Activated CD8-positive, alpha-beta memory T cell treated with anti-CD3 and anti-CD28 coated beads for 36 hours (primary cell): ENCODE results near the gene ARHGAP26. TPM values are rescaled to one million over a fixed set of nuclear protein-coding genes. Genes with fewer than 3 reads are reported as not detected.
"Not testable (repeated sequence)": the region's sequence is repeated elsewhere in the genome, so short reads cannot be mapped to it uniquely, and the experiment has no call there.

Experiments
- CTCF ChIA-PET: fragments of 350-600 bp; sonication (Branson Sonifier 250); formaldehyde crosslinking; loops from one replicate; lab custom pipeline; 2021; ENCODE audit warnings: antibody characterized with exemption; lab: Charles Lee
- POLR2A ChIA-PET: fragments of 350-600 bp; sonication (Branson Sonifier 250); formaldehyde crosslinking; loops from one replicate; lab custom pipeline; 2021; ENCODE audit warnings: antibody characterized with exemption; lab: Charles Lee
- total RNA-seq, 2 experiments: library from RNA; stranded (reverse); gene quantifications; one replicate each; pipeline ENCODE4 v1.2.3, GENCODE V29; 2021

The ARHGAP26 gene
- total RNA-seq, 2 experiments from 2014 or later, result 15.6 to 15.7 TPM

DNA sequence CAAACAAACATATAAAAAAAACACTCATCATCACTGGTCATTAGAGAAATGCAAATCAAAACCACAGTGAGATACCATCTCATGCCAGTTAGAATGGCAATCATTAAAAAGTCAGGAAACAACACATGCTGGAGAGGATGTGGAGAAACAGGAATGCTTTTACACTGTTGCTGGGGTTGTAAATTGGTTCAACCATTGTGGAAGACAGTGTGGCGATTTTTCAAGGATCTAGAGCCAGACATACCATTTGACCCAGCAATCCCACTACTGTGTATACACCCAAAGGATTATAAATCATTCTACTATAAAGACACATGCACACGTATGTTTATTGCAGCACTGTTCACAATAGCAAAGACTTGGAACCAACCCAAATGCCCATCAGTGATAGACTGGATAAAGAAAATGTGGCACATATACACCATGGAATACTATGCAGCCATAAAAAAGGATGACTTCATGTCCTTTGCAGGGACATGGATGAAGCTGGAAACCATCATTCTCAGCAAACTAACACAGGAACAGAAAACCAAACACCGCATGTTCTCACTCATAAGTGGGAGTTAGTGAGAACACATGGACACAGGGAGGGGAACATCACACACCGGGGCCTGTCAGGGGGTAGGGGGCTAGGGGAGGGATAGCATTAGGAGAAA is 433.3 kb downstream of the ARHGAP26 start:
- POLR2A ChIA-PET, CTCF ChIA-PET: not testable (repeated sequence)

DNA sequence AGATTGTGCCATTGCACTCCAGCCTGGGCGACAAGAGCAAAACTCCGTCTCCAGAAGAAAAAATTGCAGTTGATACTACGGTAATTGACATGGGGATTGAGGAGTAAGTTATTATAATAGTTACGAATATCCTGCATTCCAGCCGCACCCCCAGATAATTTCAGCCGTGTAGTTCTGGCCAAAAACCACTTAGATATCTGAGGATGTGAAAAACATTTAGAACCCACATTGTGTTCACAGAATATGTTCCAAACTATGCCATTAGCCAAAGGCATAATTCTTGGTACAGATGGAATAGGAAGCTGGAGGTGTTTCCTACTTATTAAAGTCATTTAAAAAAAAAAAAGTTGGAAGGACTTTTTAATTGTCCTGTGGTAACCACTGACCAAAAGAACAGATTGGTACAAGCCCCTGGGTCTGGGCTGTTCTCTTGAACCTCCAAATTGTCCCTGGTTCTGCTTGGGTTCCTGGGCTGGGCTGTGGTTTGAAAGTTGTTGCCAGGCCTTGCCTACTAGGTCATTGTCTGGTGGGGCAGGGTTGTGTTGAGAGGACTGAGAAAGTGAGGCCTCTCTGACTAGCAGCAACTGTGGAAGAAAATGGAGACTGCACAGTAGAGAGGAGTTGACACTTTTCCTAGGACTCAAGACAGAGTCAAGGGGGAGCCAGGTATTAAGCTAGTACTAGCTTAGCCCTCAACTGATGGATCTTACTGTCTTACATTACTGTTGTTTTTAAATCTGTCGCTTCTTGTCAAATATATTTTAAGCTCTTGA is 434.5 kb downstream of the ARHGAP26 start:
- CTCF ChIA-PET, result no interaction called here
- POLR2A ChIA-PET, result no interaction called here

DNA sequence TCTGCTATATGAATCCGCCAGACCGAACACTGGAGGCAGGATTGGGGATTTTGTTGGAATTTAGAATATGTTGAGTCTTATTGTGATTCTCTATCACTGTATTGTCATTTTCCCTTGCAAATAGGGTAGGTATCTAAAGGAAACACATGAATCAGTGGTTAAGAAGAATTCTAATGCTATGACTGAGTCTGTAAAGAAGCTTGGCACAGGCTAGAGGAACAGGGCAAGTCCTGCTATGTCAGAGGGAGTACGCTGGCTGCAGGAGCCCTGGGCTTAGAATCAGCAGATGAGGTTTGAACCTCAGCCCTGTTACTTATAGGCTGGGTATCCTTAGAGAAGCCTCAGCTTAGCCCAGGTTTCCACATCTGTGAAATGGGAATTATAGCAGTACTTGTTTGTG is 435.2 kb downstream of the ARHGAP26 start:
- ChIA-PET POLR2A (no interaction called here), CTCF (no interaction called here)

- CTCF ChIA-PET, result no interaction called here
- POLR2A ChIA-PET, result no interaction called here
Observed at GRCh38 chr5:143205883-143206195, 435.7 kb downstream of the ARHGAP26 start.

DNA sequence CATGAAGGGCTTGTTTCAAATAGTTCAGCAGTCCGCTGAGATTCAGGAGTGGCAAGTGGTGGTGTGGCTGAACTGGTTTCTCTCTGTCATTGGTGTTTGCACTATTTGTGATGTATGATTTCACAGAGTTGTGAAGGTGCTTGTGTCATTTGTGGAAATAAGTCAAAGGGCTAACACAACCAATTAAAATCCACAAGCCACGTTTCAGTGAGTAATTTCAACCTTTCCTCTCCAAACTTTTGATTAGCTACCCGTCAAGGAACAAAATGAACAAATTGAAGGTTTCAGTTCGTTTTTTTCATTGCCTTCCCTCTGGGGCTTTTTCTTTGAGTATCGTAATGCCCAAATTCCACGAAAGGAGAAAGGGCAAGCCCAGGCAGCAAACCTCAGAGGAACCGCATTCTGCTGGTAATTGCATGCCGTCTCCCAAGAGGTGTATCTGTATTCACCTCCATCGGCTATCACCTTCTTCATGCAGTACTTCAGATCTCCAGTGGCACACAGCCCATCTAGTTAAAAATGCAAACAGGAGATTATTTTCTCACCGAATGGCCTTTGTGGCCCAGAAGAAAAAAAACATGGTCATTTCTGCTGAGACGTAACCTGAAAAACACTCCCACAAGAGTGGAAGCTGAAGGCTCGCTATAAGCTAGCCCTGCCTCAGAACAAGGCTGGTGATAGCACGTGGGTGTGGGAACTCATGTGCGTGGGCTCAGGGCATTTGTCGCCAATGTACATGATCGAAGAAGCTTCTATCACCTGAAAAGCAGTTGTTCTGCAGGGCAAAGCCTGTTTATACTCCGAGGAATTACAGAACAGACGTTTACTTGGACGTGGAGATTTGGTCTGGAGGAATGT is 436.2 kb downstream of the ARHGAP26 start:
- ChIA-PET POLR2A (no interaction called here), CTCF (no interaction called here)

DNA sequence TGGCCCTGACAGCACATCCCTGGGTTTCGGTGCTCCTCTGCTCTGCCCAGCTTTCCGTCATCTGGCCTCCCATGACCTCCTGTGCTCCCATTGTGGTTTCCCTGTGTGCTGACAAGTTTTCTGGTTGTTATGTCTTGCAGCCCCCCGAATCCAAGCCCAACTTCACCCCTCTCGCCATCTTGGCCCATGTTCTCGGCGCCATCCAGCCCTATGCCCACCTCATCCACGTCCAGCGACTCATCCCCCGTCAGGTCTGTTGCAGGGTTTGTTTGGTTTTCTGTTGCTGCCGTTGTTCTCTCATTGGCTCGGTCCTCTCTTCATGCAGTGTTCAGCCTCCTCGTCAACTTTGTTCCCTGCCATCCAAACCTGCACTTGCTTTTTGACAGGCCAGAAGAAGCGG is 436.9 kb downstream of the ARHGAP26 start:
- ChIA-PET POLR2A (interaction anchor here (0.8 kb wide), 1 partner anchor 150 kb away, joined by 3 read pairs; no protein-coding TSS in a partner anchor), CTCF (no interaction called here)

DNA sequence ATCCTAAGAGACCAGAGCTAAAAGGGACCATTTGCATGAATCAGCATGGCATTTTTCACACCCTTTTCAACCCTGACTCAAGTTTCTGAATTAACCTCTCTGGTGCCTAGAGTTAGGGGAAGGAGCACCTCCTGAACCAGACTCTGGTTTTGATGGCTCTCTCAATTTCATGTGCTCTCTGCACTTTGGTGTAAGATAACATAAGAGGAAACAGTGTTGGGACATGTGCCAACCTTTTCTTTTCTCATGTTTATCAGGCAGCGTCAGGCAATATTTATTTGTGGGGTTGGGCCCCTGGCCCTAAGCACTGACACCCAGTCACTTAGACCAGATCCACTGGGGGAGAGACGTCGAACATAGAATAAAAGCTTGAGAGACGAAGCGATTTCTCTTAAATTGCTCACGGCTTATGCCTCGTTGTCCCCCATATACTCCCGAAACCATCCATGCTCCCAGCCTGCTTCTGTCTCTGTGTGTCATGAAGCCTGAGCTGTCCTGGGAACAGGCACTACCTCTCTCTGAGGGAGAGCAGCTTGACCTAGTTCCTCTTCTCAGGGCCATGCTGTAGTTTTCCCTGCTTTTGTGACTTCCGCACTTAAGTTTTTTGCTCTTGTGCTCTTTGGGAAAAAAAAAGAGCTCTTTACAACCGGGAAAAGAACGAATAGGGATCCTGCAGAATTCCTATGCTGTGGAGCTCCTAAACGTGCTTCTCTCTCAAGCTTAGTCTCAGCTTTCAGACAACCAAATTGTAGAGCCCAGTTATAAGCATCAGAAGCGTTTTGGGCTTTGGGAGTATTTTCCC is 437.6 kb downstream of the ARHGAP26 start:
- ChIA-PET POLR2A (interaction anchor here (0.8 kb wide), 1 partner anchor 151 kb away, joined by 3 read pairs; no protein-coding TSS in a partner anchor), CTCF (no interaction called here)

GRCh38 chr5:143208365-143208641 is 438.1 kb downstream of the ARHGAP26 start:
- CTCF ChIA-PET, result no interaction called here

DNA sequence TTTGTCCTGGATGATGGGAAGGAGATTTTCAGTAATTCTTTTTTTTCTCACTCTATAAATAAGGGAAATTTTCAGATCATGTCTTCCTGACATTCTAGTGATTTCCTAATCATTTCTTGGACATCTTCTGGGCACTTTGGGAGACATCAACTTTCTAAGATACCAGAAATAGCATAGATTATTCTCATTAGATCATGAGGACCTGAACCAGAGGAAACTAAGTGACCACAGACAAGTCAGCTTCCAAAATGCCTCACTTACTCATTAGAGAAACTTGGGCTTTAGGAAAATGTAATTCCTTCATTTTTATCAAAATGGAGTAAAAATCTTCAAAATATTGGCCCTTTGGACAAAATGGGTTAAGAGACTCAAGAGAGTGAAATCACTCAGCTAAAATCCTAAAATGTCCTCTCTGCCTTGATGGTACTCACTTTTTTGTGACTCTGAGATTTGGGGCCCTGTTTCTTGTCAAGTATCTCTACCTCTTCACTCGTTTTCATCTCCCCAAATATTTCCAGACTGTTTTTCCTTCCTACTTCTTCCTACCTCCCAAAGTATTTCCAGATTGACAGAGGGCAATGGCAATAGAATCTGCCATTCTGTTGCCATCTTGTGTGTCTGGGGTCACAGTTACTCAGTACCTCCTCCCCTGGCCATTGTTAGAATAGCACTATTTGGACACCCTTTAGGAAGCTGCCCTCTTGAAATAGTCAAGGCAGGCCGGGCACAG is 438.8 kb downstream of the ARHGAP26 start:
- POLR2A ChIA-PET, result interaction anchor here (0.6 kb wide), 1 partner anchor 25 kb away, joined by 6 read pairs; no protein-coding TSS in a partner anchor
- CTCF ChIA-PET, result interaction anchor here (1.4 kb wide), 1 partner anchor 24 kb away, joined by 4 read pairs; no protein-coding TSS in a partner anchor

More at GRCh38 chr5:143208365-143208641, 438.1 kb downstream of the ARHGAP26 start:
- POLR2A ChIA-PET, result no interaction called here

DNA sequence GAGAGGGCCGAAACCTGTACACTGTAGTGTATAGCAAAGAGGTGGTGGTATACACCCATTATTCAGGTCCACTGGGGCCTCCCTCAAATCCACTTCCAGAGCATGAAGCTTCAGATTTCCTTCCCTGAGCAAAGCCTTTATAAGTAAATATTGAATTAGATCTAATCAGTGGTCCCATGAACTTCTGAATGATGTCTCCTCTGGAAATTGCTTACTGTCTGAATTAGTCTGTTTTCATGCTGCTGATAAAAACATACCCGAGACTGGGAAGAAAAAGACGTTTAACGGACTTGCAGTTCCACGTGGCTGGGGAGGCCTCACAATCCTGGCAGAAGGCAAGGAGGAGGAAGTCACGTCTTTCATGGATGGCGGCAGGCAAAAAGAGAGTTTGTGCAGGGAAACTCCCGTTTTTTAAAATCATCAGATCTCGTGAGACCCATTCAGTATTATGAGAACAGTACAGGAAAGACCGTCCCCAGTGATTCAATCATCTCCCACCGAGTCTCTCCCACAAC is 439.8 kb downstream of the ARHGAP26 start:
- ChIA-PET CTCF (interaction anchor here (1.4 kb wide), 1 partner anchor 25 kb away, joined by 4 read pairs; no protein-coding TSS in a partner anchor), POLR2A (no interaction called here)

DNA sequence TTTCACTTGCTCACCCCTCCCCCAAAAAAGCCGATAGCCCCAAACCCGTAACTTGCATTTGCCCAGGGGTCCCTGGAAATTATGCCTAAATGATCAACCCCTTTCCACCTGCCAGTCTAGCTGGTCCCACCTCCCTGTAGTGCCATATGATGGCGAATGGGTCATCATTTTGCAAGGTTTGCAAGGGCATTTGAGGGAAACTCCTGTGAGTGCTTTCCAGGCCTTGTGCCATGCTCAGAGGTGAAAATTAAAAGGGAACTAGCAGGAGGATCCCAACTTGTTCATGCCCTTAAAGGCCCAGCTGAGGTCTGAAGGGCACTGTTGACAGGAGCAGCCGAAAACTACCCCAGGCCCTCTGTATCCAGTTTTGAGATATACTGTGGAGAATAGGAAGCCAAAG is 440.4 kb downstream of the ARHGAP26 start:
- ChIA-PET POLR2A (no interaction called here), CTCF (interaction anchor here (1.4 kb wide), 1 partner anchor 26 kb away, joined by 4 read pairs; no protein-coding TSS in a partner anchor)

- POLR2A ChIA-PET, result no interaction called here
- CTCF ChIA-PET, result interaction anchor here (0.7 to 0.9 kb wide), 2 partner anchors 23 to 97 kb away, joined by 3 read pairs; no protein-coding TSS in a partner anchor
Observed at GRCh38 chr5:143212261-143212660, 442.1 kb downstream of the ARHGAP26 start.

DNA sequence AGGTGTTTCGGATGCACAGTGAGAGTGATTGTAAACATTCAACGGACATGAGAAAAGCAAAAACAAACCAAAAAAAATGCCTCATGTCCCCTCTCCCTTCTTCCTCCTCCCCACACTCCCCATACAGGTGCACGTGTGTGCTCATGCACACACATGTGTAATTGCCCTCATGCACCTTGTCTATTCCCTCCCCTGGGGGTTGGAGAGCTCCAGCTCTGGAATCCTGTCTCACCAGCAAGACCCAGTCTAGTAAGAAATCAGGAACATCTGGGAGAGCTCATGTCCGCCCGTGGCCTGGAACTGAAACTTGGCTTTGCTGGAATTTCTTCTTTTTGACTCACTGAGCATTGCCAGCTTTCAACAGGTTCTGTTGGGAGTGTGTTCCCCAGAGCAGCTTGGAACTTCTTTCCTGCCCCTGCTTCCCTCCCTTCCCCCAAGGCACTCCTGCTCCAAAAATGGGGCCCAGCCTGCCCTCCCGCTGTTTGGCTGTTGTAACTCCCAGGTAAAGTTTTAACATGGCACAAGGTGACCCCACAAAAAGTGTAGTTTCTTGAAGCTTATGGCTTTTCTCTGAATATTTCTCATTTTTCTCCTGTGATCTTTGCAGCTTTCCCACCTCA is 443.2 kb downstream of the ARHGAP26 start:
- POLR2A ChIA-PET, result interaction anchor here (0.5 kb wide), 1 partner anchor 20 kb away, joined by 4 read pairs; no protein-coding TSS in a partner anchor
- CTCF ChIA-PET, result interaction anchor here (1.0 to 1.4 kb wide), 2 partner anchors 9 to 51 kb away, joined by 3 to 4 read pairs; no protein-coding TSS in a partner anchor

DNA sequence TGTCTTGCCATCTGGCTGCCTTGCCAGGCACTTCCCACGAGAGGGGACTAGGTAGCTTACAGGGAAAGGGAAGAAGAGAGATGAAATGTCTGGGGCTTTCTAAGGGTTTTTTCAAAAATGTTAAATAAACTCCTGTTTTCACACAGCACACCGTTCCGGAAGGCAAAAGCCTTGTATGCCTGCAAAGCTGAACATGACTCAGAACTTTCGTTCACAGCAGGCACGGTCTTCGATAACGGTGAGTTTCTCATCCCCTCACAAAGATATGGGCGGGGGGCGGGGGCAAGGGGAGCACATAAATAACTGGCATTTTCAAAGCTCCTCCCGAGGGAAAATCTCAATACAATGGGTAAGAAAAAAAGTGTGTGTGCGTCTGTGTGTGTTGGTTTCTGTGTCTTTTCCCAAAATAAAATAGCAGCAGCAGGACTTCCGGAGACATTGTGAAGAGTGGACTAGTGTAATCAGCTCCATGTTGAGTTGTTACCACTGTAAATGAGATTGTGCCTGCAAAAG is 443.7 kb downstream of the ARHGAP26 start:
- ChIA-PET POLR2A (interaction anchor here (0.5 to 0.6 kb wide), 2 partner anchors 21 to 369 kb away, joined by 4 read pairs; no protein-coding TSS in a partner anchor), CTCF (interaction anchor here (1.0 to 1.4 kb wide), 2 partner anchors 9 to 50 kb away, joined by 3 to 4 read pairs; no protein-coding TSS in a partner anchor)

DNA sequence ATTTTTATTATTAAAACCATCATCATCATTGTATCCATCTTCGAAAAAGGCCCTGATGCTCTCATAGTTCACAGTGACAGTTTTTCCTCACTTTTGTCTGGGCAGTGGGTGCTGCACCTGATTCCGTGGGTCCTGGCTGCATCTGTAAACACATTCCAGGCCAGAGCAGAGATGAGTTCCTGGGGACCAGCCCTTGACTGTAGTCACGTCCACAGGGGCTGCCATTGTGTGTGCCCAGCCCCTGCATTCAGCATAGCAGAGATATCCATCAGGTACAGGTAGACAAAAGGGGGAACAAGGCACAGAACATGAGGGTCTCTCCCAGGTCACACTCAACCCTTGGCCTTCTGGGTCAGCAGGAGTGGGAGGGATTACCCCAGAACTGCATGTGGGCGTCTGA is 444.3 kb downstream of the ARHGAP26 start:
- ChIA-PET POLR2A (interaction anchor here (0.6 kb wide), 1 partner anchor 370 kb away, joined by 4 read pairs; no protein-coding TSS in a partner anchor), CTCF (no interaction called here)

DNA sequence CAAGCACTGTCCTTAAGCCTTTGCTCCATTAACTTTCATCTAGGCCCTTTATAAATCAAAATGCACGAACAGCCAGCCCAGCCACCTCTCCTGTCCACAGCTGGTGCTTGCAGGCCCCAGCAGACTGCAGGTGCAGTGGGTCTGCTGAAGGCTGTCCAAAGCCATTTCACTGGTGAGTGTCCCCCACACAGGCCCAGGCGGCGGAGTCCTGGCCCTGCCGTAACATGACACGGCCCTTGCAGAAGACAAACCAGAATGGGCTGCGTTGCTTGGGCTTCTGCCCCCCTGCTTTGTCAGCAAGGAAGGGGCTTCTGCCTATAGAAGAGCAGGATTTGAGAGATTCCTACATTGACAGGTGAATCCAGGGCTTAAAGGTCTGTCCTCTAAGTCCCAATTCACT is 444.7 kb downstream of the ARHGAP26 start:
- ChIA-PET POLR2A (no interaction called here), CTCF (no interaction called here)

DNA sequence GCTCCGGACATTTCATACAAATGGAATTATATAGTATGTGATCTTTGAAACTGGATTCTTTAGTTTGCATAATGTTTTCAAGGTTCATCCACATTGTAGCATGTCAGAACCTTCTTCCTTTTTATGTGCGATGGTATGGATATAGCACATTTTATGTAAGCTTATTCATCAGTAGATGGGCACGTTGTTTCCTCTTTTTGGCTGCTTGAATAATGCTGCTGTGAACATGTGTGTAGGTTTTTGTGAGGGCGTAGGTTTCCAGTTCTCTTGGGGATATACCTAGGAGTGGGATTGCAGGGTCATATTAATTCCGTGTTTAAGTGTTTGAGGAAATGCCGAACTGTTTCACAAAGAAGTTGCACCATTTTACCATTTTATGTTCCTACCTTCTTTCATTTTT is 445.5 kb downstream of the ARHGAP26 start:
- CTCF ChIA-PET, result no interaction called here
- POLR2A ChIA-PET, result no interaction called here
